Adrenal gland (tissue), 12 donors: ENCODE results near the gene USP2. TPM values are rescaled to one million over a fixed set of nuclear protein-coding genes. Genes with fewer than 3 reads are reported as not detected.
A peak's percentile ranks its signal among the peaks of the same experiment; 100 is the strongest.

Experiments
- DNase-seq, 7 donors: peaks; one replicate each; pipeline ENCODE4 v3.0.0-alpha.2; 2019 to 2020
- H3K27ac ChIP-seq, 5 donors: fragments of 200-600 bp; sonication (generic) in 4 of 5; 1 replicate in 3 of 5; 2 replicates in 2 of 5; pipeline versions ENCODE4 v1.5.1 to v1.8.0; 2016 to 2020; ENCODE audit warnings: mild to moderate bottlenecking in 1 of 5
- H3K27me3 ChIP-seq: fragments of 200-600 bp; 2 replicates; pipeline ENCODE4 v1.8.0; 2021
- H3K36me3 ChIP-seq, 2 donors: fragments of 200-600 bp; replicated peaks in 1 of 2; 1 replicate in 1 of 2; 2 replicates in 1 of 2; pipeline versions ENCODE4 v1.5.1 to v1.8.0; 2018 to 2022
- H3K4me1 ChIP-seq, 2 donors: fragments of 200-600 bp; replicated peaks in 1 of 2; 1 replicate in 1 of 2; 2 replicates in 1 of 2; pipeline versions ENCODE4 v1.5.1 to v1.8.0; 2018 to 2021
- H3K4me3 ChIP-seq, 4 donors: fragments of 200-600 bp; sonication (generic) in 3 of 4; one replicate each; pipeline ENCODE4 v1.5.1; 2016 to 2018
- H3K9me3 ChIP-seq, 3 donors: fragments of 200-600 bp; sonication (generic) in 1 of 3; replicated peaks in 1 of 3; 1 replicate in 2 of 3; 2 replicates in 1 of 3; pipeline versions ENCODE4 v1.5.1 to v1.8.0; 2016 to 2021
- POLR2A ChIP-seq, 2 donors: fragments of 450-650 bp; IDR thresholded peaks; one replicate each; pipeline ENCODE4 v1.6.1; 2017; ENCODE audit warnings: antibody characterized with exemption in 2 of 2, mild to moderate bottlenecking in 2 of 2, moderate library complexity in 1 of 2
- WGBS, 4 donors: extraction: QIAGEN DNeasy Blood & Tissue Kit in 2 of 4; methylation state at CpG; one replicate each; pipeline versions ENCODE4 v1.1.5 to v1.1.7; 2013 to 2017; 5-methylcytosine and 5-hydroxymethylcytosine counted together
- intact Hi-C, 2 donors: fragments of 100-400 bp; cut with DNase I; formaldehyde crosslinking; loops; one replicate each; pipeline versions ENCODE4 v1.14.1 to v1.15.0; 2022 to 2023
- microRNA-seq, 3 donors: library from miRNA; unstranded; fragments of <30 nt; microRNA quantifications; one replicate each; pipeline ENCODE4, GENCODE V29; 2017 to 2020
- polyA plus RNA-seq, 3 donors: library from polyadenylated mRNA; stranded (reverse); fragments of 200-250 nt in 2 of 3; fragments of 350-450 nt in 1 of 3; fragmentation: Illumina TruSeq in 1 of 3; extraction: RNeasy Lipid Tissue Mini Kit (QIAGEN cat#74804) in 1 of 3; gene quantifications; one replicate each; pipeline ENCODE4 v1.2.3, GENCODE V29; 2013 to 2014
- small RNA-seq, 2 donors: library from RNA; depleted of rRNA; stranded (forward); fragments of <200 nt; gene quantifications; one replicate each; pipeline ENCODE3, GENCODE V24; 2016
- total RNA-seq, 9 donors: library from RNA; depleted of rRNA in 4 of 9; stranded (reverse); fragments of >200 nt in 4 of 9; fragments of 120-200 nt in 1 of 9; fragmentation: NEBNext Ultra II Directional in 1 of 9; extraction: Animal tissue kit (Norgen Biotek cat#: 25700) in 1 of 9; gene quantifications; one replicate each; pipeline versions ENCODE4 v1.1.0 to v1.2.4, GENCODE V29; 2013 to 2023
- TF ChIP-seq, protein P1 (sequence below), 6 experiments: fragments of 450-650 bp in 4 of 6; fragments of 200-600 bp in 2 of 6; sonication (generic) in 1 of 6; IDR thresholded peaks; 1 replicate in 5 of 6; 2 replicates in 1 of 6; pipeline versions ENCODE4 v1.5.1 to v1.8.0; 2016 to 2021; ENCODE audit warnings: antibody characterized with exemption in 6 of 6, mild to moderate bottlenecking in 2 of 6, moderate library complexity in 1 of 6
- donor health status: healthy with polysubstance abuse.
- donor health status: Bipolar disorder and iron deficiency.
- donor health status: DM: yes; HTN: yes; CAD: no.
- donor health status: DM: no; HTN: no; CAD: no.
- donor health status: DM: no; HTN: no; CAD: no.
- donor health status: DM: yes; HTN: yes; CAD: no.

Gene USP2
- total and polyA plus RNA-seq, 12 donors: 1.8 to 28.7 (median 9.3) TPM

DNA sequence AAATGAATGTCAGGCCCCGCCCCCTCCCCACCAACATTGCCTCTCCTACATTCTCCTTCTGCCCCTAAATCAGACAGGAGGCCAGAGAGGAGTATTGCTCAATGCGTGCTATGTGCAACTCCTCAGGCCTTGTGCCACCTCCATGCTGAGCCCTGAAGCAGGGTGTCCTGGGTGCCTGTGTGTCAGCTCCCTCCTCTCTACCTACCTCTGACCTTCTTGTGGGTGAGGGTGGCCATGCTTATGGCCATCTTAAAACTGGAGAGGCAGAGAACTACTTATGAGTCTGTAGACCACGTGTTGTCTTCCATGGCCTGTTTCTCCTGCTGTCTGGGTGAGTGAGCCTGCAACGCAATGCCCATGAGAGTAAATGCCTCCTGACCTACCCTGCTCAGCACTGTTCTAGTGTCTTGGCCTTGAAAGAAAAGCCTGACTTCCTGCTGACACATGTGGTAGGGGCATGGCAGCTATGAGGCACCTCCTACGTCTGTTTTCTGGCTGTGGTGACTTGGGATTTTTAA is 75.1 kb downstream of the USP2 start:
- Histone ChIP-seq H3K4me1 (peaks cover 10 to 11% of the 10 kb centered on the region in 2 donors), H3K27me3 (no peaks in the 10 kb centered on the region), H3K9me3 (no peaks in the 10 kb centered on the region), H3K27ac (peak overlapping the region; percentile 19 to 90 (median 68)), H3K36me3 (peaks cover 0 to 16% of the 10 kb centered on the region in 2 donors), H3K4me3 (no peak overlapping the region)
- TF ChIP-seq, protein P1, sequence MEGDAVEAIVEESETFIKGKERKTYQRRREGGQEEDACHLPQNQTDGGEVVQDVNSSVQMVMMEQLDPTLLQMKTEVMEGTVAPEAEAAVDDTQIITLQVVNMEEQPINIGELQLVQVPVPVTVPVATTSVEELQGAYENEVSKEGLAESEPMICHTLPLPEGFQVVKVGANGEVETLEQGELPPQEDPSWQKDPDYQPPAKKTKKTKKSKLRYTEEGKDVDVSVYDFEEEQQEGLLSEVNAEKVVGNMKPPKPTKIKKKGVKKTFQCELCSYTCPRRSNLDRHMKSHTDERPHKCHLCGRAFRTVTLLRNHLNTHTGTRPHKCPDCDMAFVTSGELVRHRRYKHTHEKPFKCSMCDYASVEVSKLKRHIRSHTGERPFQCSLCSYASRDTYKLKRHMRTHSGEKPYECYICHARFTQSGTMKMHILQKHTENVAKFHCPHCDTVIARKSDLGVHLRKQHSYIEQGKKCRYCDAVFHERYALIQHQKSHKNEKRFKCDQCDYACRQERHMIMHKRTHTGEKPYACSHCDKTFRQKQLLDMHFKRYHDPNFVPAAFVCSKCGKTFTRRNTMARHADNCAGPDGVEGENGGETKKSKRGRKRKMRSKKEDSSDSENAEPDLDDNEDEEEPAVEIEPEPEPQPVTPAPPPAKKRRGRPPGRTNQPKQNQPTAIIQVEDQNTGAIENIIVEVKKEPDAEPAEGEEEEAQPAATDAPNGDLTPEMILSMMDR (IDR thresholded peaks at IDR 0.05): no peak
- peak in 1 of 2 donors; percentile 40 for TF ChIP-seq POLR2A (IDR thresholded peaks at IDR 0.05)
- DNase-seq: peak in 5 of 7 donors; percentile 69 to 77 (median 75)
- intact Hi-C loops: no loop called here
- 37 to 55% (median 49%) methylated on average over 5 of the region's 5 CpGs for WGBS, 4 donors

DNA sequence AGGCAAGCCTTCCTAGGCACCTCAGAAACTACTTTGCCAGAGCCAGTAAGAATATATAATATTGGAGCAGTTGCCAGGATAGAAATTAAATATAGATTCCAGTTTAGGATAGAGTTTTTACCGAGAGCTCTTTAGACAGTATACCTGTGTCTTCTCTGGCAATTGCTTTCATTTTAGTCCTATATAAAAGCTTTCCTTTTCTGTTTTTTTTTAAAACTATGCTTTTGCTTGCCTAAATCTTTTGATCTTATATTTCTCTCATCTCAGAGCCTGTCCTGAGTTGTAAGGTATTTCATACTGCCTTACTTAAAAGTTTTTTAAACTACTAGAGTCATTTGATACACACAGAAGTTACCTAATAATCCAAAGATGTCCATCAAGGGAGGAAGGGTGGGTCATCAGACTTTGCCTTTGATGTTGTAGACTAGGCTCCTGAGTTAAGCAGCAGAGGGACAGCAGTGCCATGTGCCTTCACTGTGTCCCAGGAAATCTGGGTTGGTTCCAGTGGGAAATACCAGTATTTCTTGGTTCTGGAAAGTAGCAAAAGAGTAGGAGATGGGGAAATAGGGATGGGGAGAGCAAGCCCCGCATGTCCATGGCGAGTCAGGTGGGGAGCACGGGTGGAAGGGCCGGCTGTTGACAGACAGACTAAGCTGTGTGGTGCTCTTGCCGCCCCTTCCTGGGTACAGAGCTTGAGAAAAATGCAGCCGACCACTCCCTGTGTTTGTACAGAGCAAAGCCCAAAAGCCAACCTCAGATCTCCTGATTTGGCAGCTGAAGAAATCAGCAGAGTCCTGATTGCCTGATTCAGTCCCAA is 75.7 kb downstream of the USP2 start:
- TF ChIP-seq, protein P1 (IDR thresholded peaks at IDR 0.05): no peak
- no peak for TF ChIP-seq POLR2A (IDR thresholded peaks at IDR 0.05)
- H3K27ac ChIP-seq: peak overlapping the region in 4 of 5 donors; percentile 61 to 90 (median 76)
- H3K36me3 ChIP-seq: peaks cover 0 to 21% of the 10 kb centered on the region in 2 donors
- 91 to 95% (median 92%) methylated on average over 7 of the region's 7 CpGs for WGBS, 4 donors
- H3K4me1 ChIP-seq: peaks cover 10 to 11% of the 10 kb centered on the region in 2 donors
- intact Hi-C loops: no loop called here
- no peaks in the 10 kb centered on the region for H3K27me3 ChIP-seq
- H3K4me3 ChIP-seq: no peak overlapping the region
- H3K9me3 ChIP-seq: no peaks in the 10 kb centered on the region
- DNase-seq: no peak

Small RNA genes within 50 kb of the gene (microRNA-seq; reads per million reads assigned to microRNA genes)
- gene MIR6756: 0 to 0.45 (median 0) reads per million in 3 donors

Small RNA genes within 50 kb of the gene (small RNA-seq; reads per million reads assigned to genes)
- gene AP003396.4 (0 reads per million in 2 donors), gene RF01225 (0 reads per million in 2 donors)

Other genes starting within 250 kb of the USP2 start
- gene ABCG4, start 232.6 kb downstream of the USP2 start, total RNA-seq: under 1 TPM in 8 of 9 donors, not detected in 1; 0.08 to 0.60 (median 0.27) TPM
- 1 to 10 TPM in 1 of 3 donors, under 1 TPM in 2; 0.20 to 1.1 (median 0.48) TPM for gene ABCG4, start 232.6 kb downstream of the USP2 start, polyA plus RNA-seq
- gene NLRX1, start 213.0 kb downstream of the USP2 start, total RNA-seq: 10 to 100 TPM; 10.1 to 32.7 (median 29.7) TPM
- 10 to 100 TPM in 1 of 3 donors, 1 to 10 TPM in 2; 5.5 to 10.1 (median 7.4) TPM for gene NLRX1, start 213.0 kb downstream of the USP2 start, polyA plus RNA-seq
- under 1 TPM in 1 of 9 donors, not detected in 8; 0.14 TPM for gene NHERF4, start 196.2 kb downstream of the USP2 start, total RNA-seq
- under 1 TPM in 2 of 3 donors, not detected in 1; 0.17 to 0.24 TPM for gene NHERF4, start 196.2 kb downstream of the USP2 start, polyA plus RNA-seq
- 10 to 100 TPM in 7 of 9 donors, 1 to 10 TPM in 2; 5.3 to 21.9 (median 13.8) TPM for gene CBL, start 175.4 kb downstream of the USP2 start, total RNA-seq
- gene CBL, start 175.4 kb downstream of the USP2 start, polyA plus RNA-seq: 10 to 100 TPM in 1 of 3 donors, 1 to 10 TPM in 2; 4.9 to 13.4 (median 6.2) TPM
- gene MCAM, start 64.6 kb downstream of the USP2 start, total RNA-seq: 100 to 1,000 TPM in 1 of 9 donors, 10 to 100 TPM in 8; 12.1 to 143 (median 33.7) TPM
- gene MCAM, start 64.6 kb downstream of the USP2 start, polyA plus RNA-seq: 10 to 100 TPM; 17.2 to 48.5 (median 30.5) TPM
- 10 to 100 TPM in 7 of 9 donors, 1 to 10 TPM in 2; 5.2 to 28.0 (median 19.8) TPM for gene RNF26, start 47.2 kb downstream of the USP2 start, total RNA-seq
- 10 to 100 TPM in 2 of 3 donors, 1 to 10 TPM in 1; 9.6 to 13.0 (median 10.7) TPM for gene RNF26, start 47.2 kb downstream of the USP2 start, polyA plus RNA-seq
- gene C1QTNF5, start 40.8 kb downstream of the USP2 start, total RNA-seq: 10 to 100 TPM in 8 of 9 donors, 1 to 10 TPM in 1; 8.2 to 46.9 (median 21.0) TPM
- gene C1QTNF5, start 40.8 kb downstream of the USP2 start, polyA plus RNA-seq: 10 to 100 TPM in 2 of 3 donors, 1 to 10 TPM in 1; 1.8 to 25.9 (median 20.3) TPM
- under 1 TPM in 1 of 9 donors, not detected in 8; under 0.01 TPM for gene MFRP, start 35.0 kb downstream of the USP2 start, total RNA-seq
- gene MFRP, start 35.0 kb downstream of the USP2 start, polyA plus RNA-seq: not detected
- gene THY1, start 41.5 kb upstream of the USP2 start, total RNA-seq: 10 to 100 TPM in 6 of 9 donors, 1 to 10 TPM in 3; 4.5 to 38.7 (median 17.2) TPM
- gene THY1, start 41.5 kb upstream of the USP2 start, polyA plus RNA-seq: 10 to 100 TPM; 14.4 to 35.0 (median 26.2) TPM